ENCODE results near the gene CCDC59. TPM values are rescaled to one million over a fixed set of nuclear protein-coding genes. Genes with fewer than 3 reads are reported as not detected.

CCDC59 gene
- total RNA-seq, 1 donor: 47.4 TPM

DNA sequence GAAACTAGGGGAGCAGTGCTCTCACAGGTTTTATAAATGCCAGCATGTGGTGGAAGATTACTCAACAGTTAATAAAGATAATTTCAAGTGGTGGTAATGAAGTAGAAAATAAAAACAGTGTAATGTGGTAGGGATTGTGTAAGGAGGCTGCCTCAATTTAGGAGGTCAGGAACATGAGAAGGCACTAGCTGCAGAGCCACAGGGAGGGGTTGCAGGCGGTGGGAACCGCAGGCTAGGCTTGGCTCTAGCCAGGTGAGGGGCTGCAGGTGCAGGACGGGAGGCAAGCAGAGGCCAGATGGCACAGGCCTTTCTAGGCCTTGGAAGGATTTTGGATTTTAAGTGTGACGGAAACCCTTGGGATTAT is 910 bp upstream of the CCDC59 start:
- peak; percentile 56 for DNase-seq (ENCODE audit: insufficient read length, low spot score, missing footprints)
- Histone ChIP-seq H3K36me3 (ENCODE audit: insufficient read depth, low read length) (peaks cover 9% of the 10 kb centered on the region), H4K20me1 (ENCODE audit: insufficient read depth, low read length) (no peaks in the 10 kb centered on the region), H2AFZ (ENCODE audit: low read length) (peak overlapping the region; percentile 88), H3K27me3 (ENCODE audit: insufficient read depth, low read length) (no peaks in the 10 kb centered on the region), H3K4me3 (ENCODE audit: insufficient read depth, low read length) (peak overlapping the region; percentile 81), H3K4me2 (ENCODE audit: insufficient read depth, low read length) (peak overlapping the region; percentile 85), H3K79me2 (ENCODE audit: insufficient read depth, low read length) (peaks cover 31% of the 10 kb centered on the region), H3K27ac (ENCODE audit: low read depth, low read length) (peak overlapping the region; percentile 60), H3K9me3 (ENCODE audit: low read depth, low read length) (no peaks in the 10 kb centered on the region), H3K4me1 (ENCODE audit: insufficient read depth, low read length) (peaks cover 17% of the 10 kb centered on the region)
- TF ChIP-seq CTCF (IDR thresholded peaks at IDR 0.05; ENCODE audit: extremely low read depth, low read depth, low read length): no peak

DNA sequence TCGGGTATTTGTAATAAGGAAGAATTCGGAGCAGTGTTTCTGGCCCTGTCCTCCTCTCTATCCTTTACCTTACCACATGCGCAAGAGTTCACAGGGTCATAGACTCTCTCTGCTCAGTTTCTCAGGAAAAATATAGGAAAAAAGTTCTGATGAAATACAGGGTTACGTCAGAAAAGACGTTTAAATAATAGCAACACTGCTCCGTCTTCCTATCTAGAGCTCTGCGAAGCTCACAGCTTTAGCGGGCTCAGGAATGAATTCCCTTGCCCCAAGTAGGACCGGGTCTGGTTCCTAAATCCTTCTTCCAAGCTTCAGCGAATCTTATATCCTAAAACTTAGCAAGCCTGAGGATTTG is 365 bp downstream of the CCDC59 start:
- Histone ChIP-seq H2AFZ (ENCODE audit: low read length) (peak overlapping the region; percentile 100), H3K36me3 (ENCODE audit: insufficient read depth, low read length) (peaks cover 20% of the 10 kb centered on the region), H3K27ac (ENCODE audit: low read depth, low read length) (peak overlapping the region; percentile 93), H3K4me2 (ENCODE audit: insufficient read depth, low read length) (peak overlapping the region; percentile 85), H3K27me3 (ENCODE audit: insufficient read depth, low read length) (no peaks in the 10 kb centered on the region), H4K20me1 (ENCODE audit: insufficient read depth, low read length) (no peaks in the 10 kb centered on the region), H3K9me3 (ENCODE audit: low read depth, low read length) (no peaks in the 10 kb centered on the region), H3K79me2 (ENCODE audit: insufficient read depth, low read length) (peaks cover 31% of the 10 kb centered on the region), H3K4me3 (ENCODE audit: insufficient read depth, low read length) (peak overlapping the region; percentile 81), H3K4me1 (ENCODE audit: insufficient read depth, low read length) (peaks cover 17% of the 10 kb centered on the region)
- peak; percentile 35 for DNase-seq (ENCODE audit: insufficient read length, low spot score, missing footprints)
- no peak for TF ChIP-seq CTCF (IDR thresholded peaks at IDR 0.05; ENCODE audit: extremely low read depth, low read depth, low read length)

GRCh38 chr12:82357340-82357739 is 847 bp downstream of the CCDC59 start:
- Histone ChIP-seq H3K36me3 (ENCODE audit: insufficient read depth, low read length) (peaks cover 20% of the 10 kb centered on the region), H3K27ac (ENCODE audit: low read depth, low read length) (peak overlapping the region; percentile 93), H4K20me1 (ENCODE audit: insufficient read depth, low read length) (no peaks in the 10 kb centered on the region), H3K4me1 (ENCODE audit: insufficient read depth, low read length) (peaks cover 17% of the 10 kb centered on the region), H3K4me3 (ENCODE audit: insufficient read depth, low read length) (peak overlapping the region; percentile 81), H3K4me2 (ENCODE audit: insufficient read depth, low read length) (peak overlapping the region; percentile 85), H3K27me3 (ENCODE audit: insufficient read depth, low read length) (no peaks in the 10 kb centered on the region), H2AFZ (ENCODE audit: low read length) (no peak overlapping the region), H3K9me3 (ENCODE audit: low read depth, low read length) (no peaks in the 10 kb centered on the region), H3K79me2 (ENCODE audit: insufficient read depth, low read length) (peaks cover 31% of the 10 kb centered on the region)
- no peak for TF ChIP-seq CTCF (IDR thresholded peaks at IDR 0.05; ENCODE audit: extremely low read depth, low read depth, low read length)
- DNase-seq (ENCODE audit: insufficient read length, low spot score, missing footprints): no peak

DNA sequence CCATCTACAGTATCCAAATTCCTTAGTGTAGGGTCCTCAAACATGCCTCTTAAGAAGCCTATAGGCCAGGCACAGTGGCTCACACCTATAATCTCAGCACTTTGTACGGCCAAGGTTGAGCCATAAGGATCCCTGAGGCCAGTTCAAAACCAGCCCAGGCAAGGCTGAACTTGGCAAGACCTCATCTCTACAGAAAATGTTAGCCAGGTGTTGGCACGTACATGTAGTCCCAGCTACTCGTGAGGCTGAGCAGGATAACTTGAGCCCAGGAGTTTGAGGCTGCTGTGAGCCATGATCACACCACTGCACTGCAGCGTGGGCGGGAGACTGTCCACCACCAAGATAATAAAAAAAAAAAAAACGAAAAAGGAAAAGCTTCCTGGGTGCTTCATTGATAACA is 6.8 kb downstream of the CCDC59 start:
- Histone ChIP-seq H3K36me3 (ENCODE audit: insufficient read depth, low read length) (peaks cover 20% of the 10 kb centered on the region), H3K27ac (ENCODE audit: low read depth, low read length) (no peak overlapping the region), H3K27me3 (ENCODE audit: insufficient read depth, low read length) (no peaks in the 10 kb centered on the region), H3K79me2 (ENCODE audit: insufficient read depth, low read length) (peaks cover 10% of the 10 kb centered on the region), H3K9me3 (ENCODE audit: low read depth, low read length) (no peaks in the 10 kb centered on the region), H2AFZ (ENCODE audit: low read length) (no peak overlapping the region), H3K4me3 (ENCODE audit: insufficient read depth, low read length) (no peak overlapping the region), H3K4me2 (ENCODE audit: insufficient read depth, low read length) (no peak overlapping the region), H3K4me1 (ENCODE audit: insufficient read depth, low read length) (no peaks in the 10 kb centered on the region), H4K20me1 (ENCODE audit: insufficient read depth, low read length) (no peaks in the 10 kb centered on the region)
- no peak for DNase-seq (ENCODE audit: insufficient read length, low spot score, missing footprints)
- TF ChIP-seq CTCF (IDR thresholded peaks at IDR 0.05; ENCODE audit: extremely low read depth, low read depth, low read length): no peak

Data from osteoblast (primary cell).